Liver (tissue), 3 donors: ENCODE data around the gene ELK4.

ENCODE experiments used
- GABPA ChIP-seq, 2 donors: IDR thresholded peaks in 1 of 2; conservative IDR thresholded peaks in 1 of 2; 2 replicates each; pipeline ENCODE4 v1.6.1; 2016; ENCODE audit warnings: antibody characterized with exemption in 2 of 2, mild to moderate bottlenecking in 1 of 2, moderate library complexity in 1 of 2
- RAD21 ChIP-seq, 2 donors: IDR thresholded peaks; 2 replicates each; pipeline ENCODE4 v1.6.1; 2016; ENCODE audit warnings: antibody characterized with exemption in 2 of 2, mild to moderate bottlenecking in 2 of 2
- TAF1 ChIP-seq: conservative IDR thresholded peaks from 2 replicates; pipeline ENCODE4 v1.6.1; 2016; ENCODE audit warnings: antibody characterized with exemption, mild to moderate bottlenecking
- TF ChIP-seq, protein P1 (sequence below): fragments of 150-350 bp; IDR thresholded peaks from 2 replicates; pipeline ENCODE4 v1.5.1; 2017; ENCODE audit warnings: improper control_type of control experiment, low read depth, low read length; ENCODE audit not compliant: missing input control
- donor health status: healthy.
- donor health status: healthy.

- TF ChIP-seq, protein P1, sequence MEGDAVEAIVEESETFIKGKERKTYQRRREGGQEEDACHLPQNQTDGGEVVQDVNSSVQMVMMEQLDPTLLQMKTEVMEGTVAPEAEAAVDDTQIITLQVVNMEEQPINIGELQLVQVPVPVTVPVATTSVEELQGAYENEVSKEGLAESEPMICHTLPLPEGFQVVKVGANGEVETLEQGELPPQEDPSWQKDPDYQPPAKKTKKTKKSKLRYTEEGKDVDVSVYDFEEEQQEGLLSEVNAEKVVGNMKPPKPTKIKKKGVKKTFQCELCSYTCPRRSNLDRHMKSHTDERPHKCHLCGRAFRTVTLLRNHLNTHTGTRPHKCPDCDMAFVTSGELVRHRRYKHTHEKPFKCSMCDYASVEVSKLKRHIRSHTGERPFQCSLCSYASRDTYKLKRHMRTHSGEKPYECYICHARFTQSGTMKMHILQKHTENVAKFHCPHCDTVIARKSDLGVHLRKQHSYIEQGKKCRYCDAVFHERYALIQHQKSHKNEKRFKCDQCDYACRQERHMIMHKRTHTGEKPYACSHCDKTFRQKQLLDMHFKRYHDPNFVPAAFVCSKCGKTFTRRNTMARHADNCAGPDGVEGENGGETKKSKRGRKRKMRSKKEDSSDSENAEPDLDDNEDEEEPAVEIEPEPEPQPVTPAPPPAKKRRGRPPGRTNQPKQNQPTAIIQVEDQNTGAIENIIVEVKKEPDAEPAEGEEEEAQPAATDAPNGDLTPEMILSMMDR = no peak
- TF ChIP-seq GABPA (IDR thresholded peaks at IDR 0.05 in 1 of 2, conservative IDR thresholded peaks at IDR 0.05 in 1 of 2) (no peak), TAF1 (no peak), RAD21 (IDR thresholded peaks at IDR 0.05) (peak in 1 of 2 donors; percentile 28)
Observed at GRCh38 chr1:205633421-205633976, 1.7 kb upstream of the ELK4 start.
